GM12865 (cell line): ENCODE results near the gene SOWAHD.

ENCODE experiments used
- DNase-seq: peaks from one replicate; pipeline ENCODE4 v3.0.0; 2010; ENCODE audit warnings: low read depth
- H3K4me3 ChIP-seq: 2 replicates; pipeline ENCODE4 v1.5.1; 2011; ENCODE audit warnings: mild to moderate bottlenecking, low read depth, low read length, control low read depth
- CTCF ChIP-seq: IDR thresholded peaks from 2 replicates; pipeline ENCODE4 v1.5.1; 2011; ENCODE audit warnings: low read length, control low read depth, low read depth, inconsistent platforms; ENCODE audit not compliant: insufficient read depth; ENCODE audit errors: missing control alignments

The SOWAHD gene

GRCh38 chrX:119728487-119728886 is 29.9 kb upstream of the SOWAHD start:
- no peak for DNase-seq
- TF ChIP-seq CTCF: no peak
- H3K4me3 ChIP-seq: no peak overlapping the region

- DNase-seq: peak; percentile 76
- TF ChIP-seq CTCF: peak; percentile 49
- no peak overlapping the region for H3K4me3 ChIP-seq
These were observed 28.8 kb upstream of the SOWAHD start for GRCh38 chrX:119729408-119730201.

- H3K4me3 ChIP-seq: no peak overlapping the region
- TF ChIP-seq CTCF: no peak
- no peak for DNase-seq
These were observed 23.5 kb upstream of the SOWAHD start for GRCh38 chrX:119734897-119735339.

GRCh38 chrX:119735467-119735866 is 22.9 kb upstream of the SOWAHD start:
- no peak overlapping the region for H3K4me3 ChIP-seq
- TF ChIP-seq CTCF: no peak
- DNase-seq: no peak

- no peak for TF ChIP-seq CTCF
- no peak overlapping the region for H3K4me3 ChIP-seq
- DNase-seq: no peak
These were observed 22.1 kb upstream of the SOWAHD start for GRCh38 chrX:119736206-119736764.

- H3K4me3 ChIP-seq: no peak overlapping the region
- no peak for DNase-seq
- TF ChIP-seq CTCF: no peak
These were observed 19.6 kb upstream of the SOWAHD start for GRCh38 chrX:119738742-119739141.
